ENCODE measurements around the gene HOXC12.

The HOXC12 gene

DNA sequence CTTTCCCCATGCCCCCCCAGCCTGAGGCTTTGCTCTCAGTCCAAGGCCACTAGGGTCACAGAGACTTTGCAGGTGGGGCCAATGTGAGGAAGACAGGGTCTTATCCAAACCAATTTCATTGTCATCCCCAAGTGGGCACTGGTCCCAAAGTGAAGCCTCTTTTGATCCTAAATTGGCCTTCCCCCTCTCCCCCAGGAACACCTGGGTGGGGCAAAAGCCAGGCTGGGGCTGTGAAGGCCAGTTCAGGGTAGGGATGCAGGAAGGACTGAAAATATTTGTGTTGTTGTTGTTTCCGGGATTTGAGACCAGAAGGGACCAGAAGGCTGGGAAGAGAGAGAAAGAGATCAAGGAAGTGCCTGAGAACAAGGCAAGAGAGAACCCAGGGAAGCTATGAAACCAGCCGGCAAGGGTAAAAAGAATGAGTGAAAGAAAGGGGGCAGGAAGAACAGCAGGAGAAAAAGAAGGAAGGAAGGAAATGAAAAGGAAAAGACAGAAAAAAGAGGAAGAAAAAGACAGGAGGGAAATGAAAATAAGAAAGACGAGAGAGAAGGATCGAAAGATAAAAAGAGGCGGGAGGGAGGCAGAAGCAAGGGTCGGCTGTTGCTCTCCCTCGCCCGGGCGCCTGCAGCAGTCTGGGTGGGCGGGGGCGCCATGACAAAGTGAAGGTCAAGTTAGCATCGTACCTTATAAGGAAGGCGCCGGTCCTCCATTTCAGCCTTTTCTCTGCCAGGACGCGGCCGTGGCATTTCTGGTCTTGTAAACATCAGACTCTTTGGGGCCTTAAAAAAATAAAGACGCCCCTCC is 10.8 kb downstream of the HOXC12 start (continued):
- TF ChIP-seq ZNF169 (tag by site-specific recombination; IDR thresholded peaks at IDR 0.05) (no peak), ZNF223 (tag by site-specific recombination; IDR thresholded peaks at IDR 0.05) (no peak), SCRT2 (tag by site-specific recombination; IDR thresholded peaks at IDR 0.05) (peak; percentile 73; the same call in 1 of the 2 replicates), FEZF1 (tag by site-specific recombination; IDR thresholded peaks at IDR 0.05) (0 out of 2 replicates have a peak, but pooled peaks have one; percentile 30), ZNF561 (tag by site-specific recombination; IDR thresholded peaks at IDR 0.05; ENCODE audit: borderline replicate concordance) (no peak), SP2 (tag by site-specific recombination; IDR thresholded peaks at IDR 0.05) (0 out of 2 replicates have a peak, but pooled peaks have one; percentile 25), ZNF274 (IDR thresholded peaks at IDR 0.05; ENCODE audit: low read length) (no peak), ZNF274 (tag by site-specific recombination; IDR thresholded peaks at IDR 0.05; ENCODE audit: borderline replicate concordance) (no peak), ZNF837 (tag by site-specific recombination; IDR thresholded peaks at IDR 0.05) (no peak), ZNF354C (tag by site-specific recombination; IDR thresholded peaks at IDR 0.05; ENCODE audit: borderline replicate concordance, low read depth) (no peak), MEIS1 (CRISPR knock-in tag; IDR thresholded peaks at IDR 0.05; ENCODE audit: borderline replicate concordance) (no peak), BCL11A (tag by site-specific recombination; IDR thresholded peaks at IDR 0.05; ENCODE audit: low read depth) (no peak), ZNF623 (tag by site-specific recombination; IDR thresholded peaks at IDR 0.05) (no peak), OVOL3 (tag by site-specific recombination; IDR thresholded peaks at IDR 0.05) (no peak), ZNF670 (tag by site-specific recombination; IDR thresholded peaks at IDR 0.05; ENCODE audit: low read depth) (no peak), ZNF626 (tag by site-specific recombination; IDR thresholded peaks at IDR 0.05) (no peak), ZNF654 (tag by site-specific recombination; IDR thresholded peaks at IDR 0.05; ENCODE audit: low read depth) (peak; percentile 5; the same call in 1 of the 2 replicates), GFI1B (tag by site-specific recombination; IDR thresholded peaks at IDR 0.05) (no peak), ZNF214 (tag by site-specific recombination; IDR thresholded peaks at IDR 0.05; ENCODE audit: borderline replicate concordance) (no peak), ZNF660 (tag by site-specific recombination; IDR thresholded peaks at IDR 0.05) (no peak), ZNF391 (tag by site-specific recombination; IDR thresholded peaks at IDR 0.05; ENCODE audit: borderline replicate concordance, low read depth) (no peak), ZNF2 (tag by site-specific recombination; IDR thresholded peaks at IDR 0.05) (peak; percentile 69), ZNF433 (tag by site-specific recombination; IDR thresholded peaks at IDR 0.05; ENCODE audit: low read depth) (no peak), ZNF530 (tag by site-specific recombination; IDR thresholded peaks at IDR 0.05; ENCODE audit: low read depth) (no peak), ZNF121 (tag by site-specific recombination; IDR thresholded peaks at IDR 0.05) (no peak), ZFHX2 (tag by site-specific recombination; conservative IDR thresholded peaks at IDR 0.05) (peak; percentile 46; the same call in 1 of the 2 replicates), ZNF350 (tag by site-specific recombination; IDR thresholded peaks at IDR 0.05) (no peak), ZNF311 (tag by site-specific recombination; IDR thresholded peaks at IDR 0.05; ENCODE audit: borderline replicate concordance) (no peak), ZNF211 (tag by site-specific recombination; IDR thresholded peaks at IDR 0.05; ENCODE audit: low read depth) (no peak), ZNF155 (tag by site-specific recombination; IDR thresholded peaks at IDR 0.05) (no peak), ZNF184 (tag by site-specific recombination; IDR thresholded peaks at IDR 0.05) (no peak)
- TF ChIP-seq, protein P1, sequence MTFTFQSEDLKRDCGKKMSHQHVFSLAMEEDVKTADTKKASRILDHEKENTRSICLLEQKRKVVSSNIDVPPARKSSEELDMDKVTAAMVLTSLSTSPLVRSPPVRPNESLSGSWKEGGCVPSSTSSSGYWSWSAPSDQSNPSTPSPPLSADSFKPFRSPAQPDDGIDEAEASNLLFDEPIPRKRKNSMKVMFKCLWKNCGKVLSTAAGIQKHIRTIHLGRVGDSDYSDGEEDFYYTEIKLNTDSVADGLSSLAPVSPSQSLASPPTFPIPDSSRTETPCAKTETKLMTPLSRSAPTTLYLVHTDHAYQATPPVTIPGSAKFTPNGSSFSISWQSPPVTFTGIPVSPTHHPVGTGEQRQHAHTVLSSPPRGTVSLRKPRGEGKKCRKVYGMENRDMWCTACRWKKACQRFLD (tag by site-specific recombination; IDR thresholded peaks at IDR 0.05): no peak
- TF ChIP-seq, protein P2, sequence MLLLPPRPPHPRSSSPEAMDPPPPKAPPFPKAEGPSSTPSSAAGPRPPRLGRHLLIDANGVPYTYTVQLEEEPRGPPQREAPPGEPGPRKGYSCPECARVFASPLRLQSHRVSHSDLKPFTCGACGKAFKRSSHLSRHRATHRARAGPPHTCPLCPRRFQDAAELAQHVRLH (tag by site-specific recombination; IDR thresholded peaks at IDR 0.05): peak; percentile 61; the same call in 1 of the 2 replicates
- TF ChIP-seq, protein P3, sequence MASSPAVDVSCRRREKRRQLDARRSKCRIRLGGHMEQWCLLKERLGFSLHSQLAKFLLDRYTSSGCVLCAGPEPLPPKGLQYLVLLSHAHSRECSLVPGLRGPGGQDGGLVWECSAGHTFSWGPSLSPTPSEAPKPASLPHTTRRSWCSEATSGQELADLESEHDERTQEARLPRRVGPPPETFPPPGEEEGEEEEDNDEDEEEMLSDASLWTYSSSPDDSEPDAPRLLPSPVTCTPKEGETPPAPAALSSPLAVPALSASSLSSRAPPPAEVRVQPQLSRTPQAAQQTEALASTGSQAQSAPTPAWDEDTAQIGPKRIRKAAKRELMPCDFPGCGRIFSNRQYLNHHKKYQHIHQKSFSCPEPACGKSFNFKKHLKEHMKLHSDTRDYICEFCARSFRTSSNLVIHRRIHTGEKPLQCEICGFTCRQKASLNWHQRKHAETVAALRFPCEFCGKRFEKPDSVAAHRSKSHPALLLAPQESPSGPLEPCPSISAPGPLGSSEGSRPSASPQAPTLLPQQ (tag by site-specific recombination; IDR thresholded peaks at IDR 0.05): no peak
- TF ChIP-seq, protein P4, sequence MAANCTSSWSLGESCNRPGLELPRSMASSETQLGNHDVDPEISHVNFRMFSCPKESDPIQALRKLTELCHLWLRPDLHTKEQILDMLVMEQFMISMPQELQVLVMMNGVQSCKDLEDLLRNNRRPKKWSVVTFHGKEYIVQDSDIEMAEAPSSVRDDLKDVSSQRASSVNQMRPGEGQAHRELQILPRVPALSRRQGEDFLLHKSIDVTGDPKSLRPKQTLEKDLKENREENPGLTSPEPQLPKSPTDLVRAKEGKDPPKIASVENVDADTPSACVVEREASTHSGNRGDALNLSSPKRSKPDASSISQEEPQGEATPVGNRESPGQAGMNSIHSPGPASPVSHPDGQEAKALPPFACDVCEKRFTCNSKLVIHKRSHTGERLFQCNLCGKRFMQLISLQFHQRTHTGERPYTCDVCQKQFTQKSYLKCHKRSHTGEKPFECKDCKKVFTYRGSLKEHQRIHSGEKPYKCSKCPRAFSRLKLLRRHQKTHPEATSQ (tag by site-specific recombination; IDR thresholded peaks at IDR 0.05): no peak
- TF ChIP-seq, protein P5, sequence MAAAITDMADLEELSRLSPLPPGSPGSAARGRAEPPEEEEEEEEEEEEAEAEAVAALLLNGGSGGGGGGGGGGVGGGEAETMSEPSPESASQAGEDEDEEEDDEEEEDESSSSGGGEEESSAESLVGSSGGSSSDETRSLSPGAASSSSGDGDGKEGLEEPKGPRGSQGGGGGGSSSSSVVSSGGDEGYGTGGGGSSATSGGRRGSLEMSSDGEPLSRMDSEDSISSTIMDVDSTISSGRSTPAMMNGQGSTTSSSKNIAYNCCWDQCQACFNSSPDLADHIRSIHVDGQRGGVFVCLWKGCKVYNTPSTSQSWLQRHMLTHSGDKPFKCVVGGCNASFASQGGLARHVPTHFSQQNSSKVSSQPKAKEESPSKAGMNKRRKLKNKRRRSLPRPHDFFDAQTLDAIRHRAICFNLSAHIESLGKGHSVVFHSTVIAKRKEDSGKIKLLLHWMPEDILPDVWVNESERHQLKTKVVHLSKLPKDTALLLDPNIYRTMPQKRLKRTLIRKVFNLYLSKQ (tag by site-specific recombination; IDR thresholded peaks at IDR 0.05; ENCODE audit: borderline replicate concordance): no peak

Data from HEK293 (cell line).